IPS DF 4.7 (cell line): ENCODE results near the gene MEX3B.

Experiments
- DNase-seq: peaks from one replicate; pipeline ENCODE4 v3.0.0-alpha.2; 2013; ENCODE audit warnings: low spot score; ENCODE audit errors: extremely low read depth

MEX3B gene

GRCh38 chr15:82045892-82046665, at the start of gene MEX3B:
Gene MEX3B, minus strand, starts transcription at chr15:82046018. Its CDS starts 313 bp downstream, at chr15:82045705.
- no peak for DNase-seq

- no peak for DNase-seq
These were observed 48.0 kb upstream of the MEX3B start for GRCh38 chr15:82093774-82094211.

- DNase-seq: no peak
These were observed 47.5 kb upstream of the MEX3B start for GRCh38 chr15:82093325-82093724.

- no peak for DNase-seq
These were observed 45.9 kb upstream of the MEX3B start for GRCh38 chr15:82091636-82092140.

GRCh38 chr15:82086243-82086995, 40.6 kb upstream of the MEX3B start:
- no peak for DNase-seq

- DNase-seq: no peak
These were observed 36.3 kb upstream of the MEX3B start for GRCh38 chr15:82081914-82082762.

- DNase-seq: no peak
These were observed 35.0 kb upstream of the MEX3B start for GRCh38 chr15:82080774-82081173.

- DNase-seq: no peak
These were observed 33.9 kb upstream of the MEX3B start for GRCh38 chr15:82079736-82080135.

- DNase-seq: no peak
These were observed 28.8 kb upstream of the MEX3B start for GRCh38 chr15:82074610-82075009.

- no peak for DNase-seq
These were observed 27.2 kb upstream of the MEX3B start for GRCh38 chr15:82072926-82073537.

GRCh38 chr15:82066455-82066854, 20.6 kb upstream of the MEX3B start:
- DNase-seq: no peak

GRCh38 chr15:82064824-82065223, 19.0 kb upstream of the MEX3B start:
- DNase-seq: no peak

- DNase-seq: no peak
These were observed 16.9 kb upstream of the MEX3B start for GRCh38 chr15:82062479-82063454.

- no peak for DNase-seq
These were observed 15.0 kb upstream of the MEX3B start for GRCh38 chr15:82060817-82061216.

GRCh38 chr15:82058517-82059204, 12.8 kb upstream of the MEX3B start:
- no peak for DNase-seq

- DNase-seq: no peak
These were observed 12.2 kb upstream of the MEX3B start for GRCh38 chr15:82058026-82058425.

- no peak for DNase-seq
These were observed 11.4 kb upstream of the MEX3B start for GRCh38 chr15:82056958-82057823.

- no peak for DNase-seq
These were observed 6.9 kb upstream of the MEX3B start for GRCh38 chr15:82052751-82053150.
